ENCODE results near the gene GDNF. TPM values are rescaled to one million over a fixed set of nuclear protein-coding genes. Genes with fewer than 3 reads are reported as not detected.
"Not testable (repeated sequence)": the region's sequence is repeated elsewhere in the genome, so short reads cannot be mapped to it uniquely, and the experiment has no call there.

GDNF gene
- total and polyA plus RNA-seq, 8 donors, result 0.04 to 0.47 TPM; not detected in 6

- Histone ChIP-seq H3K27ac (no peak overlapping the region), H3K27me3 (no peaks in the 10 kb centered on the region), H3K36me3 (no peaks in the 10 kb centered on the region), H3K4me3 (no peak overlapping the region), H3K4me1 (no peaks in the 10 kb centered on the region), H3K9me3 (no peaks in the 10 kb centered on the region)
- no peak for TF ChIP-seq CTCF (IDR thresholded peaks at IDR 0.05)
- no peak for DNase-seq
- whole genome bisulfite sequencing, 2 donors, result 49 to 53% methylated on average over 2 of the region's 2 CpGs
- intact Hi-C loops (cut with DNase I), result no loop called here
- no peak for ATAC-seq
- no peak for FAIRE-seq
These were observed 35.4 kb downstream of the GDNF start for GRCh38 chr5:37804401-37804800.

GRCh38 chr5:37803487-37803886, 36.4 kb downstream of the GDNF start:
- no peak overlapping the region for H3K27ac ChIP-seq
- intact Hi-C loops (cut with DNase I), result no loop called here
- WGBS, 2 donors, result 16 to 18% methylated on average over 1 of the region's 1 CpG
- no peak overlapping the region for H3K4me3 ChIP-seq
- FAIRE-seq (no peak), ATAC-seq (no peak), DNase-seq (no peak)
- H3K4me1 ChIP-seq, result no peaks in the 10 kb centered on the region
- H3K36me3 ChIP-seq, result no peaks in the 10 kb centered on the region
- H3K9me3 ChIP-seq, result no peaks in the 10 kb centered on the region
- no peaks in the 10 kb centered on the region for H3K27me3 ChIP-seq
- no peak for TF ChIP-seq CTCF (IDR thresholded peaks at IDR 0.05)

GRCh38 chr5:37801521-37801920, 38.3 kb downstream of the GDNF start:
- Histone ChIP-seq H3K4me3 (no peak overlapping the region), H3K4me1 (no peaks in the 10 kb centered on the region), H3K9me3 (no peaks in the 10 kb centered on the region), H3K36me3 (no peaks in the 10 kb centered on the region), H3K27me3 (no peaks in the 10 kb centered on the region), H3K27ac (no peak overlapping the region)
- WGBS, 2 donors, result 29 to 51% methylated on average over 2 of the region's 2 CpGs
- no peak for TF ChIP-seq CTCF (IDR thresholded peaks at IDR 0.05)
- intact Hi-C loops (cut with DNase I), result no loop called here
- no peak for ATAC-seq
- no peak for DNase-seq
- no peak for FAIRE-seq

GRCh38 chr5:37799865-37800421, 39.9 kb downstream of the GDNF start:
- H3K4me3 ChIP-seq, result no peak overlapping the region
- H3K4me1 ChIP-seq, result no peaks in the 10 kb centered on the region
- no peaks in the 10 kb centered on the region for H3K36me3 ChIP-seq
- no peak for ATAC-seq
- TF ChIP-seq CTCF (IDR thresholded peaks at IDR 0.05), result no peak
- DNase-seq, result no peak
- H3K27me3 ChIP-seq, result no peaks in the 10 kb centered on the region
- WGBS, 2 donors, result 69 to 79% methylated on average over 2 of the region's 2 CpGs
- H3K27ac ChIP-seq, result no peak overlapping the region
- intact Hi-C loops (cut with DNase I), result no loop called here
- H3K9me3 ChIP-seq, result no peaks in the 10 kb centered on the region
- FAIRE-seq, result no peak

- FAIRE-seq; H3K4me1 ChIP-seq; H3K27me3 ChIP-seq; ATAC-seq; intact Hi-C loops (cut with DNase I); DNase-seq; H3K27ac ChIP-seq; H3K4me3 ChIP-seq; H3K9me3 ChIP-seq; H3K36me3 ChIP-seq: not testable (repeated sequence)
- WGBS, 2 donors, result 84 to 100% methylated on average over 1 of the region's 1 CpG
These were observed 43.4 kb downstream of the GDNF start for GRCh38 chr5:37796435-37796834.

GRCh38 chr5:37795292-37795691, 44.5 kb downstream of the GDNF start:
- WGBS, 2 donors, result 44 to 57% methylated on average over 2 of the region's 2 CpGs
- FAIRE-seq; H3K9me3 ChIP-seq; DNase-seq; H3K36me3 ChIP-seq; H3K4me3 ChIP-seq; H3K4me1 ChIP-seq; ATAC-seq; H3K27me3 ChIP-seq; H3K27ac ChIP-seq; intact Hi-C loops (cut with DNase I): not testable (repeated sequence)
